ENCODE data around the gene HOXC9. TPM values are rescaled to one million over a fixed set of nuclear protein-coding genes. Genes with fewer than 3 reads are reported as not detected.
A peak's percentile ranks its signal among the peaks of the same experiment; 100 is the strongest.

HOXC9 gene
- total and polyA plus RNA-seq, 4 donors = not detected

- Histone ChIP-seq H3K9me3 (ENCODE audit: control insufficient read depth in 4 of 4, low read length in 3 of 4) (no peaks in the 10 kb centered on the region), H3K27me3 (ENCODE audit: control insufficient read depth in 4 of 4, insufficient read depth in 4 of 4, low read length in 3 of 4) (peaks cover 5 to 52% (median 32%) of the 10 kb centered on the region in 4 donors), H3K36me3 (ENCODE audit: control insufficient read depth in 4 of 4, insufficient read depth in 3 of 4, low read depth in 1 of 4, low read length in 3 of 4) (no peaks in the 10 kb centered on the region), H3K9ac (ENCODE audit: low read depth in 1 of 2, low read length in 2 of 2) (no peak within 1 kb of the TSS), H3K27ac (ENCODE audit: low read depth in 1 of 2, low read length in 2 of 2) (no peak within 1 kb of the TSS), H3K4me1 (ENCODE audit: control insufficient read depth in 4 of 4, insufficient read depth in 4 of 4, low read length in 3 of 4) (peaks cover 0 to 10% (median 4%) of the 10 kb centered on the region in 4 donors), H3K4me3 (ENCODE audit: low read depth in 1 of 3, low read length in 3 of 3) (no peak within 1 kb of the TSS)
- no peak for TF ChIP-seq FOXA1 (IDR thresholded peaks at IDR 0.05)
- 11% methylated on average over 21 of the region's 21 CpGs for WGBS
- DNase-seq (ENCODE audit: low spot score) = no peak
These were observed 27.2 kb upstream of the HOXC9 start, which contains the start of gene HOXC11 for GRCh38 chr12:53972722-53973235. Gene HOXC11 (plus strand): TSS chr12:53973126. CDS start chr12:53973242, 116 bp downstream.

DNA sequence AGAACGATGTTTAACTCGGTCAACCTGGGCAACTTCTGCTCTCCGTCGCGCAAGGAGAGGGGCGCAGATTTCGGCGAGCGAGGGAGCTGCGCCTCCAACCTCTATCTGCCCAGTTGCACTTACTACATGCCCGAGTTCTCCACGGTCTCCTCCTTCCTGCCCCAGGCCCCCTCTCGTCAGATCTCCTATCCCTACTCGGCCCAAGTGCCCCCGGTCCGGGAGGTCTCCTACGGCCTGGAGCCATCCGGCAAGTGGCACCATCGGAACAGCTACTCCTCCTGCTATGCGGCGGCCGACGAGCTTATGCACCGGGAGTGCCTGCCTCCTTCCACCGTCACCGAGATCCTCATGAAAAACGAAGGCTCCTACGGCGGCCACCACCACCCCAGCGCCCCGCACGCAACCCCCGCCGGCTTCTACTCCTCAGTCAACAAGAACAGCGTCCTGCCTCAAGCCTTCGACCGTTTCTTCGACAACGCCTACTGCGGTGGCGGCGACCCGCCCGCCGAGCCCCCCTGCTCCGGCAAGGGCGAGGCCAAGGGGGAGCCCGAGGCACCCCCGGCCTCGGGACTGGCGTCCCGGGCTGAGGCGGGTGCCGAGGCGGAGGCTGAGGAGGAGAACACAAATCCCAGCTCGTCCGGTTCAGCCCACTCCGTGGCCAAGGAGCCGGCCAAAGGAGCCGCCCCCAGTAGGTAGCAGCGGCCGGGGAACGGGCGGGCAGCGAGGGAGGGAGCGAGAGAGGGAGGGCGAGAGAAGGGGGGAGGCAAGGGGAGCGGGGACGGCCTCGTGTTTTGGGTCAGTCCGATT lies 26.5 kb upstream of the HOXC9 start:
- 7% methylated on average over 71 of the region's 71 CpGs for WGBS
- Histone ChIP-seq H3K9ac (ENCODE audit: low read depth in 1 of 2, low read length in 2 of 2) (no peak overlapping the region), H3K27me3 (ENCODE audit: control insufficient read depth in 4 of 4, insufficient read depth in 4 of 4, low read length in 3 of 4) (peaks cover 5 to 48% (median 30%) of the 10 kb centered on the region in 4 donors), H3K4me3 (ENCODE audit: low read depth in 1 of 3, low read length in 3 of 3) (no peak overlapping the region), H3K27ac (ENCODE audit: low read depth in 1 of 2, low read length in 2 of 2) (no peak overlapping the region), H3K36me3 (ENCODE audit: control insufficient read depth in 4 of 4, insufficient read depth in 3 of 4, low read depth in 1 of 4, low read length in 3 of 4) (no peaks in the 10 kb centered on the region), H3K9me3 (ENCODE audit: control insufficient read depth in 4 of 4, low read length in 3 of 4) (no peaks in the 10 kb centered on the region), H3K4me1 (ENCODE audit: control insufficient read depth in 4 of 4, insufficient read depth in 4 of 4, low read length in 3 of 4) (peaks cover 0 to 10% (median 4%) of the 10 kb centered on the region in 4 donors)
- DNase-seq (ENCODE audit: low spot score) = no peak
- no peak for TF ChIP-seq RAD21 (IDR thresholded peaks at IDR 0.05)
- no peak for TF ChIP-seq HNF4G (IDR thresholded peaks at IDR 0.05)
- TF ChIP-seq RXRA (IDR thresholded peaks at IDR 0.05) = no peak

- DNase-seq (ENCODE audit: low spot score) = no peak
- H3K9ac ChIP-seq (ENCODE audit: low read depth in 1 of 2, low read length in 2 of 2) = no peak within 1 kb of the TSS
- H3K27ac ChIP-seq (ENCODE audit: low read depth in 1 of 2, low read length in 2 of 2) = no peak within 1 kb of the TSS
- H3K36me3 ChIP-seq (ENCODE audit: control insufficient read depth in 4 of 4, insufficient read depth in 3 of 4, low read depth in 1 of 4, low read length in 3 of 4) = no peaks in the 10 kb centered on the region
- H3K9me3 ChIP-seq (ENCODE audit: control insufficient read depth in 4 of 4, low read length in 3 of 4) = no peaks in the 10 kb centered on the region
- 5% methylated on average over 63 of the region's 63 CpGs for WGBS
- peaks cover 0 to 10% (median 4%) of the 10 kb centered on the region in 4 donors for H3K4me1 ChIP-seq (ENCODE audit: control insufficient read depth in 4 of 4, insufficient read depth in 4 of 4, low read length in 3 of 4)
- H3K4me3 ChIP-seq (ENCODE audit: low read depth in 1 of 3, low read length in 3 of 3) = peak within 1 kb of the TSS in 1 of 3 donors; percentile 16
- H3K27me3 ChIP-seq (ENCODE audit: control insufficient read depth in 4 of 4, insufficient read depth in 4 of 4, low read length in 3 of 4) = peaks cover 5 to 48% (median 29%) of the 10 kb centered on the region in 4 donors
- TF ChIP-seq CTCF (IDR thresholded peaks at IDR 0.05; ENCODE audit: low read depth, low read length, missing input control) (no peak), JUND (IDR thresholded peaks at IDR 0.05) (no peak), HNF4A (conservative IDR thresholded peaks at IDR 0.05) (no peak), SP1 (IDR thresholded peaks at IDR 0.05) (no peak), TAF1 (conservative IDR thresholded peaks at IDR 0.05) (no peak), RXRA (IDR thresholded peaks at IDR 0.05) (no peak), YY1 (IDR thresholded peaks at IDR 0.05) (no peak), HNF4G (IDR thresholded peaks at IDR 0.05) (no peak), GABPA (IDR thresholded peaks at IDR 0.05 in 1 of 2, conservative IDR thresholded peaks at IDR 0.05 in 1 of 2) (no peak), ATF3 (IDR thresholded peaks at IDR 0.05) (no peak), EGR1 (IDR thresholded peaks at IDR 0.05; ENCODE audit: low read depth in 2 of 2) (no peak), FOXA2 (IDR thresholded peaks at IDR 0.05) (no peak), FOXA1 (IDR thresholded peaks at IDR 0.05) (no peak), ZBTB33 (IDR thresholded peaks at IDR 0.05) (no peak), REST (IDR thresholded peaks at IDR 0.05) (no peak)
- TF ChIP-seq, protein P1, sequence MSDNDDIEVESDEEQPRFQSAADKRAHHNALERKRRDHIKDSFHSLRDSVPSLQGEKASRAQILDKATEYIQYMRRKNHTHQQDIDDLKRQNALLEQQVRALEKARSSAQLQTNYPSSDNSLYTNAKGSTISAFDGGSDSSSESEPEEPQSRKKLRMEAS (IDR thresholded peaks at IDR 0.05) = no peak
These were observed 25.6 kb upstream of the HOXC9 start, which contains the start of gene HOTAIR for GRCh38 chr12:53974084-53975063. Gene HOTAIR (minus strand): TSS chr12:53974954.

Data from liver (tissue), 9 donors.